OCI-LY3 (cell line): ENCODE results near the gene FAM227B.
"Not testable (repeated sequence)": the region's sequence is repeated elsewhere in the genome, so short reads cannot be mapped to it uniquely, and the experiment has no call there.

Source experiments
- CTCF ChIP-seq: fragments of 200-600, 300-600 bp; sonication (generic); IDR thresholded peaks from 2 replicates; pipeline ENCODE4 v1.5.1; 2014; ENCODE audit warnings: antibody characterized with exemption, low read length, low read depth
- EZH2phosphoT487 ChIP-seq: fragments of 200-600 bp; shearing (Covaris generic); IDR thresholded peaks from 2 replicates; pipeline ENCODE4 v1.6.1; 2018; ENCODE audit warnings: antibody characterized with exemption, mixed run types, low read depth

- TF ChIP-seq CTCF, EZH2phosphoT487: not testable (repeated sequence)
Measured at GRCh38 chr15:49512739-49513138, 107.9 kb downstream of the FAM227B start.
